ENCODE results near the gene YBEY. TPM values are rescaled to one million over a fixed set of nuclear protein-coding genes. Genes with fewer than 3 reads are reported as not detected.

The YBEY gene
- polyA plus RNA-seq, 1 experiment, result 31.2 TPM

- Histone ChIP-seq H3K27me3 (ENCODE audit: control insufficient read depth, insufficient read depth, low read length) (no peaks in the 10 kb centered on the region), H3K9me3 (ENCODE audit: control insufficient read depth, insufficient read depth, low read length) (peaks cover 2% of the 10 kb centered on the region; the same call in 1 of the 2 replicates), H3K4me3 (ENCODE audit: low read depth, low read length) (peak overlapping the region; percentile 80), H3K27ac (ENCODE audit: low read depth, low read length) (peak overlapping the region; percentile 47)
- CTCF ChIA-PET, result interaction anchor here (1.5 kb wide), 1 partner anchor 180 kb away, joined by 10 read pairs; no protein-coding TSS in a partner anchor
- no peak for TF ChIP-seq CTCF (IDR thresholded peaks at IDR 0.05; ENCODE audit: low read depth, low read length)
- POLR2A ChIA-PET, result interaction anchor here (1.8 kb wide), 1 partner anchor 37 kb away, joined by 6 read pairs; the partner anchor contains the start of gene MCM3AP
- no peak for DNase-seq (ENCODE audit: low read depth, low spot score)
Observed at GRCh38 chr21:46322351-46323226, 36.4 kb downstream of the YBEY start.

GRCh38 chr21:46323227-46323709 lies 37.1 kb downstream of the YBEY start:
- peak overlapping the region; percentile 80 for H3K4me3 ChIP-seq (ENCODE audit: low read depth, low read length)
- peaks cover 2% of the 10 kb centered on the region; the same call in 1 of the 2 replicates for H3K9me3 ChIP-seq (ENCODE audit: control insufficient read depth, insufficient read depth, low read length)
- peak overlapping the region; percentile 47 for H3K27ac ChIP-seq (ENCODE audit: low read depth, low read length)
- H3K27me3 ChIP-seq (ENCODE audit: control insufficient read depth, insufficient read depth, low read length), result no peaks in the 10 kb centered on the region
- DNase-seq (ENCODE audit: low read depth, low spot score), result no peak
- TF ChIP-seq CTCF (IDR thresholded peaks at IDR 0.05; ENCODE audit: low read depth, low read length), result no peak
- ChIA-PET CTCF (interaction anchor here (1.5 kb wide), 1 partner anchor 180 kb away, joined by 10 read pairs; no protein-coding TSS in a partner anchor), POLR2A (interaction anchor here (1.8 kb wide), 1 partner anchor 38 kb away, joined by 6 read pairs; the partner anchor contains the start of gene MCM3AP)

GRCh38 chr21:46323710-46324389 lies 37.7 kb downstream of the YBEY start, which contains the start of the genes C21orf58 and PCNT:
C21orf58 (minus strand) TSS chr21:46323870; CDS start chr21:46322738, 1,132 bp downstream.
PCNT (plus strand) TSS chr21:46324156; CDS start chr21:46324229, 73 bp downstream.
- POLR2A ChIA-PET, result interaction anchor here (1.8 kb wide), 1 partner anchor 39 kb away, joined by 6 read pairs; the partner anchor contains the start of gene MCM3AP
- peak; percentile 95 for DNase-seq (ENCODE audit: low read depth, low spot score)
- CTCF ChIA-PET, result no interaction called here
- peak within 1 kb of the TSS; percentile 94 for H3K27ac ChIP-seq (ENCODE audit: low read depth, low read length)
- H3K27me3 ChIP-seq (ENCODE audit: control insufficient read depth, insufficient read depth, low read length), result no peaks in the 10 kb centered on the region
- peak within 1 kb of the TSS; percentile 95 for H3K4me3 ChIP-seq (ENCODE audit: low read depth, low read length)
- H3K9me3 ChIP-seq (ENCODE audit: control insufficient read depth, insufficient read depth, low read length), result peaks cover 2% of the 10 kb centered on the region; the same call in 1 of the 2 replicates
- no peak for TF ChIP-seq CTCF (IDR thresholded peaks at IDR 0.05; ENCODE audit: low read depth, low read length)

- DNase-seq (ENCODE audit: low read depth, low spot score), result peak; percentile 21
- POLR2A ChIA-PET, result interaction anchor here (0.6 to 1.0 kb wide), 3 partner anchors 181 to 311 kb away, joined by 3 read pairs; partner anchors contain the start of gene PRMT2
- Histone ChIP-seq H3K9me3 (ENCODE audit: control insufficient read depth, insufficient read depth, low read length) (peaks cover 2% of the 10 kb centered on the region; the same call in 1 of the 2 replicates), H3K27me3 (ENCODE audit: control insufficient read depth, insufficient read depth, low read length) (no peaks in the 10 kb centered on the region), H3K4me3 (ENCODE audit: low read depth, low read length) (peak overlapping the region; percentile 95), H3K27ac (ENCODE audit: low read depth, low read length) (peak overlapping the region; percentile 94)
- TF ChIP-seq CTCF (IDR thresholded peaks at IDR 0.05; ENCODE audit: low read depth, low read length), result peak; percentile 10; the same call in 1 of the 2 replicates
- CTCF ChIA-PET, result no interaction called here
Observed at GRCh38 chr21:46324390-46325072, 38.4 kb downstream of the YBEY start.

All from AG04450 (cell line).